GM19099 (cell line): ENCODE data around the gene STARD9.

ENCODE experiments used
- POLR2A ChIP-seq: IDR thresholded peaks from 3 replicates; pipeline ENCODE4 v1.6.1; 2011; ENCODE audit warnings: low read depth; ENCODE audit not compliant: insufficient read length; ENCODE audit errors: extremely low read depth

The STARD9 gene

GRCh38 chr15:42725331-42725903 lies 150.0 kb downstream of the STARD9 start:
- TF ChIP-seq POLR2A = no peak

DNA sequence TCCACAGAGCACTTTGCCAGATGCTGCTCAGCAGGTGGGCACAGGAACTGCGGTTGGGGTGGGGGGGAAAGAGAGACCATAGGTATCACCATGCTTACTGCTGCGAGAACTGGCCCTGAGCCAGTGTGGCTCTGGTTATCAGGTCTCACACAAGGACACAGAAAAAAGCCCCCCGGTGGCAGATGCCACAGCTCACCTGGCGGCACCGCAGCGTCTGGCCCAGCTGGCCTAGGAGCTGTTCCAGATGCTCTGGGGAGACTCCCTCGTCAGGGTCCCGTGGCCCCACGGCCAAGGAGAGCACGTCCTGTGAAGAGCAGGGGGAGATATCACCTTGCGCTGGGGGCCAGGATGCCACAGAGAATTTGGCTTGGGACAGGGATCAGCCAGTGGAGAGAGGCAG lies 150.7 kb downstream of the STARD9 start:
- TF ChIP-seq POLR2A = no peak

DNA sequence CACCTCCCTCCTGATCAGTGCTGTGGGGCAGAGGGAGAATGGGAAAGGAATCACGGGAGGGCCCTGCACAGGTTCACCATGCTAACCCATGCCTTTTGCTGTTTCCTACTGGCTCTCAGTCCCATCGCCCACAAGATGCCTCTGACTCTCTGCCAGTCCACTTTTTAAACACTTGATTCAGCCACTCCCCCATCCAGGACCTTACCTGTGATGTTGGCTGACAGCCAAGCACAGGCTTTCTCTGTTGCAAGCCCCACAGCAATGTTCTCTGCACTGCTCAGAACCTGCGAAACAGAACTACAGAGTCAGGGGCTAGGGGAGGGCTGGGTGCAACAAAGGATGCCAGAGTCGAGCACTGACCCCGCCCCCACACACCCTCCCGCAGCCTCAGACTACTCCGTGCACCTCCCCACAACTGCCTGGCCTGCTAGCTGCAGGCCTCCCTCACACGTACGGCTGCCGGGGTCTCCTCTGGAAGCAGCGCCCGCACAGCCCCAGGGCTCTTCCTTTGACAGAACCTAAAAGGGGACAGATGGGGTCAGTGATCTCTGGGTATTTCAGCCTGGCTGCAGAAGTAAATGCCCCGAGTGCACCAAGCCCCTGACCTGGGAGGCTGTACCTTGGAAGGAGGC lies 152.5 kb downstream of the STARD9 start:
- TF ChIP-seq POLR2A = no peak

- TF ChIP-seq POLR2A = no peak
Observed at GRCh38 chr15:42728560-42728959, 153.2 kb downstream of the STARD9 start.

GRCh38 chr15:42728972-42729371 lies 153.6 kb downstream of the STARD9 start:
- TF ChIP-seq POLR2A = no peak

GRCh38 chr15:42729409-42729808 lies 154.0 kb downstream of the STARD9 start:
- no peak for TF ChIP-seq POLR2A

DNA sequence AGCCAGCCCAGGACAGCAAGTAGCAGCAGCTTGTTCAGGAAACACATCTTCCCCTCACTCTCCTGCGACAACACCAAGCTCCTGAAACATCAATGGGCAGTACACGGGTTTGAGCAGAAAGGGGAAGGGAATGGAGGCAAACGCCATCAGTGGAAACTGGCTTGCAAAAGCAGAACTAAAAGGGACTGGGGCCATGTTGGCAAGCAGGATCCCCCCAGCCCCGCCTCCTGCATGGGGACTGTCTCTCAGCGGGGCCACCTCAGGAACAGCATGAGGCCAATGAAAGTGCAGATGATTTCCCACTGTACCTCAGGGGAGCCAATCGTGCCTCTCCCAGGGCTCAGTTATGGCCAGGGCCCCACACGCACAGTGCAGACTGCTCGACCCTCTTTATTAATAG lies 154.7 kb downstream of the STARD9 start:
- TF ChIP-seq POLR2A = no peak

- TF ChIP-seq POLR2A = no peak
Observed at GRCh38 chr15:42730536-42730935, 155.1 kb downstream of the STARD9 start.

DNA sequence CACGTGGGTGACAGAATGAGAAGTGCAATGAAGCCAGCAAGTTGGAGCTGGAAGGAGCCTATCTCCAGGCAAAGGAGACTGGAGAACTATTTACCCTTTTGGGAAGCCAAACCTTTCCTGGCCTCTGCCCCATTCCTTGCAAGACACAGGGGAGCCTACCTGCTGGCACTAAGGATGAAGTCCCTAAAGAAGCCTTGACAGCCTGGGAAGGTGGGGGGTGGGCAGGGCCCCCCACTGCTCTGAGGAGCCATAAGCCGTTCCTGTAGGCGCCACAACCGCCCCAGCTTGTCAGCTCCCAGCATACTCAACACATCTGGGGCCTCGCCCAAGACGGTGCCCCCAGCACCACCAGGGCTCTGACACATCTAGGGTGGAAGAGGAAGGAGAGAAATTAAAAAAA lies 156.1 kb downstream of the STARD9 start:
- TF ChIP-seq POLR2A = no peak

DNA sequence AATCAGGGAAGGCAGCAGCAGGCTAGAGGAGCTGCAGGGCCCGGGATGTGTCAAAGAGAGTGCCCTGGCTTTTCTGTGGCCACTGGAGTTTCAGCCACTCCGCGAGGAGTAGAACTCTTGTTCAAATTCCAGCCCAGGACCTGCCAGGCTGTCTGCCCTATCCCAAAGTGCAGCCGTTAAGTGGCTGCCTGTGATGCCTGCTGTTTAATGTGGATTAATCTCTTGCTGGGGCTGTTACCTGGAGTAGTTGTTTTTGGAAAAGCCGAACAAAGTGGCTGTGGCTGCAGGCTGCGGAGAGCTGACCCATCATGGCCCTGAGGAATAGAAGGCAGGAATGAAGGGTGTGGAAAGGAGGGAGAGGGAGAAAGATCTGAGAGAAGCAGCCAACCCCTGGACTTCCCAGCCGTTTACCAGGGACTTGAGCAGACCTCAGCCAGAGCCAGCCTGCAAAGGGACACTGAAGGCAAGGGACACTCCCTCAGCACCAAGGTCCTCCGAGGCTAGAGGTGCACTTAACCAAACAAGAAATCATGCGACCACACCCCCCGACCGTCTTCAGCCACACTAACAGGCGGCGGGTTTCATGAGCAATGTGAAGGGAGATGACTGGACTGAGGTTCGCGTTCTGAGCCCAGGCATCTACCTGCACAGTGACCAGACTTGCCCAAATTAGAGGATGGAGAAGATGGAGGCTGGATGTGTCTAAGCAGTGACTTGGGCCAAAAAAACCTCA lies 156.9 kb downstream of the STARD9 start:
- TF ChIP-seq POLR2A = no peak

- no peak for TF ChIP-seq POLR2A
Observed at GRCh38 chr15:42733027-42733426, 157.6 kb downstream of the STARD9 start.

DNA sequence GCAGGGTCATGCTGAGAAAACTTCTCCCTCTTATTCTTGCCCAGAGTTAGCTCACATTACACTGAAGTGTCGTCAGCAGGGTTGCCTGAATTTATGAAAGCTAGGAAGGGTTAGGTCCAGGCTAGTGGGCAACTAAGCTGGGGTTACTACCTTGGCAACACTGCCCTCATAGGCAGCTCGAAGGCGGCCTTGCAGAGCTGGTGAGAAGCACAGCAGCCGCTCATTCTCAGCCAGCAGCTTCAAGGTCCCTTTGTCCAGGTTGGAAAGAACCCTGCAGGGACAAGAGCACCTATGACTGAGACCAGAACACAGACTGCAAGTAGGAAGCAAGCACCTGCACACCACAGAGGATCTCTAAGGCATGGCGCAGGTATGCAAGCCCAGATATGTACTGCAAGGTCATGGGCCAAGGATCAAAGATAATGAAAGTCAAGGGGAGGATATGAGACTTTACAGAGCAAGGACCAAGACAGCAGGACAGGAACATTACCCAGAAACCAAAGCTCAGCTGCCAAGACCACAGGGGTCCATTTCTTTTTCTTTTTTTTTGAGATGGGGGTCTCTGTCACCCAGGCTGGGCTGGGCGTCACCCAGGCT lies 158.8 kb downstream of the STARD9 start:
- TF ChIP-seq POLR2A = no peak

- no peak for TF ChIP-seq POLR2A
Observed at GRCh38 chr15:42735382-42736165, 160.2 kb downstream of the STARD9 start.

- TF ChIP-seq POLR2A = no peak
Observed at GRCh38 chr15:42736178-42736792, 160.9 kb downstream of the STARD9 start.
